HG02973 (cell line): ENCODE data around the gene GRID1.

Experiments used
- ATAC-seq: cut with Tn5 transposase; IDR thresholded peaks from one replicate; pipeline ENCODE4 v1.9.1; 2021; ENCODE audit warnings: moderate library complexity; ENCODE audit not compliant: unreplicated experiment

Gene GRID1

GRCh38 chr10:86234541-86235270, 131.9 kb downstream of the GRID1 start:
- ATAC-seq: no peak

- ATAC-seq: no peak
Measured at GRCh38 chr10:86234107-86234506, 132.5 kb downstream of the GRID1 start.

- no peak for ATAC-seq
Measured at GRCh38 chr10:86233131-86233530, 133.5 kb downstream of the GRID1 start.

- ATAC-seq: no peak
Measured at GRCh38 chr10:86232644-86233043, 134.0 kb downstream of the GRID1 start.

- no peak for ATAC-seq
Measured at GRCh38 chr10:86231796-86232560, 134.6 kb downstream of the GRID1 start.

GRCh38 chr10:86230557-86231180, 135.9 kb downstream of the GRID1 start:
- no peak for ATAC-seq

GRCh38 chr10:86229811-86230556, 136.6 kb downstream of the GRID1 start:
- ATAC-seq: no peak

- ATAC-seq: no peak
Measured at GRCh38 chr10:86229376-86229775, 137.2 kb downstream of the GRID1 start.

GRCh38 chr10:86227501-86228258, 138.9 kb downstream of the GRID1 start:
- no peak for ATAC-seq

- ATAC-seq: no peak
Measured at GRCh38 chr10:86226781-86227201, 139.8 kb downstream of the GRID1 start.

- no peak for ATAC-seq
Measured at GRCh38 chr10:86226016-86226415, 140.6 kb downstream of the GRID1 start.

GRCh38 chr10:86225103-86225782, 141.4 kb downstream of the GRID1 start:
- ATAC-seq: no peak

GRCh38 chr10:86224354-86225102, 142.1 kb downstream of the GRID1 start:
- no peak for ATAC-seq

GRCh38 chr10:86223256-86223655, 143.3 kb downstream of the GRID1 start:
- ATAC-seq: no peak

GRCh38 chr10:86222687-86223086, 143.9 kb downstream of the GRID1 start:
- no peak for ATAC-seq

GRCh38 chr10:86222336-86222650, 144.3 kb downstream of the GRID1 start:
- ATAC-seq: no peak

- no peak for ATAC-seq
Measured at GRCh38 chr10:86221442-86222335, 144.9 kb downstream of the GRID1 start.

GRCh38 chr10:86220626-86221025, 146.0 kb downstream of the GRID1 start:
- ATAC-seq: no peak
